Testis (tissue), 2 donors: ENCODE results near the gene RBM15.

ENCODE experiments used
- CTCF ChIP-seq, 3 experiments: fragments of 450-650 bp in 2 of 3; fragments of 200-600 bp in 1 of 3; sonication (generic) in 1 of 3; IDR thresholded peaks; one replicate each; pipeline ENCODE4 v1.5.1; 2016 to 2019; ENCODE audit warnings: antibody characterized with exemption in 3 of 3, mild to moderate bottlenecking in 2 of 3, moderate library complexity in 1 of 3
- POLR2A ChIP-seq: fragments of 450-650 bp; IDR thresholded peaks from one replicate; pipeline ENCODE4 v1.6.1; 2017; ENCODE audit warnings: antibody characterized with exemption, mild to moderate bottlenecking, moderate library complexity

DNA sequence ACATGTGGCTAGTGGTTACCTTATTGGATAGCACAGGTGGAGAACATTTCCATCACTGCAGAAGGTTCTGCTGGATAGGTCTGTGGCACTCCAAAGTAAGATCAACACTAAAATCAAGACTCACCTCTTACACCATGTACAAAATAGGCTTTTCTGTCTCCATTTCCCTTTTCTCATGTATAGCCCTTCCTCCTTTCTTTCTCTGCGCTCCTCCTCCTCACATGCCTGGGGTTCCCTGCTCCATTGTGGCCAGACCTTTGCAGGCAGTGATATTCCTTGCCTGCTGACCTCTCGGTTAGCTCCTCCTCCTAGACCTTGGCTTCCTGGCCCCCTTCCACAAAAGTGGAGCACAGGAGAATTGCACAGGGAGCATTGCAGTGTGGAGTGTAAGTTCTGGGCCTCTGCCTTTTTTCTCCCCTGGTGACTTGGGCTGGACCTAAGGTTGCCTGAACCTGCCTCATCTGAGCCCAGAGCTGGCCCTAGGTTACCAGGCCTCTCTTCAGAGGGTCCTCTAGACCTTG, 33.2 kb upstream of the RBM15 start:
- TF ChIP-seq CTCF (IDR thresholded peaks at IDR 0.05) (no peak), POLR2A (no peak)
